Suprapubic skin (tissue), 4 donors: ENCODE data around the gene ERC2. TPM values are rescaled to one million over a fixed set of nuclear protein-coding genes. Genes with fewer than 3 reads are reported as not detected.

Source experiments
- DNase-seq, 2 donors: peaks; one replicate each; pipeline ENCODE4 v3.0.0-alpha.2; 2019; ENCODE audit warnings: low spot score in 2 of 2
- H3K27ac ChIP-seq: fragments of 200-600 bp; sonication (generic); one replicate; pipeline ENCODE4 v1.5.1; 2019
- H3K27me3 ChIP-seq: fragments of 200-600 bp; sonication (generic); one replicate; pipeline ENCODE4 v1.5.1; 2019
- H3K36me3 ChIP-seq: fragments of 200-600 bp; sonication (generic); one replicate; pipeline ENCODE4 v1.5.1; 2019
- H3K4me1 ChIP-seq: fragments of 200-600 bp; sonication (generic); one replicate; pipeline ENCODE4 v1.5.1; 2019
- H3K4me3 ChIP-seq: fragments of 200-600 bp; sonication (generic); one replicate; pipeline ENCODE4 v1.5.1; 2019; ENCODE audit warnings: mild to moderate bottlenecking
- H3K9me3 ChIP-seq: fragments of 200-600 bp; sonication (generic); one replicate; pipeline ENCODE4 v1.5.1; 2019
- EP300 ChIP-seq: sonication (generic); formaldehyde crosslinking; IDR thresholded peaks from one replicate; pipeline ENCODE4 v1.6.1; 2017; ENCODE audit warnings: antibody characterized with exemption
- POLR2A ChIP-seq, 2 donors: fragments of 450-650 bp; IDR thresholded peaks; one replicate each; pipeline ENCODE4 v1.6.1; 2017; ENCODE audit warnings: antibody characterized with exemption in 2 of 2, mild to moderate bottlenecking in 2 of 2, moderate library complexity in 2 of 2
- POLR2AphosphoS5 ChIP-seq, 3 donors: sonication (generic); formaldehyde crosslinking; IDR thresholded peaks; one replicate each; pipeline ENCODE4 v1.6.1; 2017; ENCODE audit warnings: antibody characterized with exemption in 3 of 3
- WGBS: methylation state at CpG from one replicate; pipeline ENCODE4 v1.1.5; 2018; 5-methylcytosine and 5-hydroxymethylcytosine counted together
- total RNA-seq, 4 donors: library from RNA; depleted of rRNA; stranded (reverse); fragments of >200 nt; gene quantifications; one replicate each; pipeline ENCODE4 v1.1.0, GENCODE V29; 2016
- TF ChIP-seq, protein P1 (sequence below), 2 donors: fragments of 200-600 bp in 1 of 2; fragments of 450-650 bp in 1 of 2; sonication (generic) in 1 of 2; IDR thresholded peaks; one replicate each; pipeline ENCODE4 v1.5.1; 2016 to 2019; ENCODE audit warnings: antibody characterized with exemption in 2 of 2, mild to moderate bottlenecking in 1 of 2, moderate library complexity in 1 of 2

Gene ERC2
- total RNA-seq, 4 donors from 2014 or later, result 0.21 TPM; not detected in 3

DNA sequence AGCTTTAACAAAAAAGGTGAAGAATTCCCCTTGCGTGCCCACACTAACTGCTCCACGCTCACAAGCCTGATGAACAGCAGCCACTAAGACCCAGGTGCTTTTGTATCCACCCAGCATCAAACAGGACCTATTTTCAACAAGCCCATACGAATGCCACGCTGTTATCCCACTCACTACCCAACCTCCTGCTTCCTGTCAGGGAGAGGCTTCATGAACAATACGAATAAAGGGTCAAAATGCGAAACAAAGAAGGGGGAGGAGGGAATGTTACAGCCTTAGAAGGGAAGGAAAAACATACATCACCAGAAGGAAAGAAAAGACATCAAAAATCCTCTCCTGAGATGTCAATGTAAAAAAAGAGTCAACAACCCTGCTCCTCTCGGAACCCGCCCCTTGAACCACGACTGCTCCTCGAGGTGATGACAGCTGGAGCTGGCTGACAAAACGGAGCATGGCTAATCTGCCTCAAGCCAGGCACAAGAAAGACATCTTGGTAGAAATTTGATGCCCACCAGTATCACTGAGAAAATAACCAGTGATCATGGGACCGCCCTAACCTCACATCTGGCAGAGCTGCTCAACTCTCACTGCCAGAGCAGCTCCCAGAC, 9.7 kb downstream of the ERC2 start:
- TF ChIP-seq POLR2A (IDR thresholded peaks at IDR 0.05) (no peak), POLR2AphosphoS5 (IDR thresholded peaks at IDR 0.05) (no peak), EP300 (no peak)
- TF ChIP-seq, protein P1, sequence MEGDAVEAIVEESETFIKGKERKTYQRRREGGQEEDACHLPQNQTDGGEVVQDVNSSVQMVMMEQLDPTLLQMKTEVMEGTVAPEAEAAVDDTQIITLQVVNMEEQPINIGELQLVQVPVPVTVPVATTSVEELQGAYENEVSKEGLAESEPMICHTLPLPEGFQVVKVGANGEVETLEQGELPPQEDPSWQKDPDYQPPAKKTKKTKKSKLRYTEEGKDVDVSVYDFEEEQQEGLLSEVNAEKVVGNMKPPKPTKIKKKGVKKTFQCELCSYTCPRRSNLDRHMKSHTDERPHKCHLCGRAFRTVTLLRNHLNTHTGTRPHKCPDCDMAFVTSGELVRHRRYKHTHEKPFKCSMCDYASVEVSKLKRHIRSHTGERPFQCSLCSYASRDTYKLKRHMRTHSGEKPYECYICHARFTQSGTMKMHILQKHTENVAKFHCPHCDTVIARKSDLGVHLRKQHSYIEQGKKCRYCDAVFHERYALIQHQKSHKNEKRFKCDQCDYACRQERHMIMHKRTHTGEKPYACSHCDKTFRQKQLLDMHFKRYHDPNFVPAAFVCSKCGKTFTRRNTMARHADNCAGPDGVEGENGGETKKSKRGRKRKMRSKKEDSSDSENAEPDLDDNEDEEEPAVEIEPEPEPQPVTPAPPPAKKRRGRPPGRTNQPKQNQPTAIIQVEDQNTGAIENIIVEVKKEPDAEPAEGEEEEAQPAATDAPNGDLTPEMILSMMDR (IDR thresholded peaks at IDR 0.05), result no peak
- DNase-seq, result no peak
- WGBS, result 41% methylated on average over 12 of the region's 12 CpGs
- no peaks in the 10 kb centered on the region for H3K9me3 ChIP-seq
- H3K36me3 ChIP-seq, result no peaks in the 10 kb centered on the region
- no peak overlapping the region for H3K27ac ChIP-seq
- peaks cover 13% of the 10 kb centered on the region for H3K27me3 ChIP-seq
- no peak overlapping the region for H3K4me3 ChIP-seq
- H3K4me1 ChIP-seq, result no peaks in the 10 kb centered on the region

DNA sequence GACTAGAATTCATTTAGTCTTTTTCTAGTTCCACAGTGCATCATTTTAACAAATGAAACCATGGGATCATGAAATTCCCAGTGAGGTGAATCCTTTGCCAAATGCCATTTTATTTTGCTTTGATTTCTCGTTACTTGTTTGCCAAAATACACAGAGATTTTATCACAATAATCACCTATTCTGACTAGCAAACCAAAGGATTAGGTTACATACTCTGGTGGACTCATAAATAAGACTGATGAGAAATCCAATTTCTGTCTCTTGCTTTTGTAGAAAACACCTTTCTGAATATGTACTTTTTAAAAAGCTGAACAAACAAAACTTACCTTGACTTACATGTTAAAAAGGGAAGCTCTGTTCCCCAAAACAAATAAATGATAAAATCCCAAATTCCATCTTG, 12.2 kb downstream of the ERC2 start:
- WGBS, result 24% methylated on average over 1 of the region's 1 CpG
- Histone ChIP-seq H3K27me3 (peaks cover 6% of the 10 kb centered on the region), H3K36me3 (no peaks in the 10 kb centered on the region), H3K4me1 (no peaks in the 10 kb centered on the region), H3K4me3 (no peak overlapping the region), H3K27ac (no peak overlapping the region), H3K9me3 (no peaks in the 10 kb centered on the region)
- no peak for TF ChIP-seq POLR2AphosphoS5 (IDR thresholded peaks at IDR 0.05)
- TF ChIP-seq, protein P1 (IDR thresholded peaks at IDR 0.05), result no peak
- no peak for TF ChIP-seq POLR2A (IDR thresholded peaks at IDR 0.05)
- TF ChIP-seq EP300, result no peak
- no peak for DNase-seq

DNA sequence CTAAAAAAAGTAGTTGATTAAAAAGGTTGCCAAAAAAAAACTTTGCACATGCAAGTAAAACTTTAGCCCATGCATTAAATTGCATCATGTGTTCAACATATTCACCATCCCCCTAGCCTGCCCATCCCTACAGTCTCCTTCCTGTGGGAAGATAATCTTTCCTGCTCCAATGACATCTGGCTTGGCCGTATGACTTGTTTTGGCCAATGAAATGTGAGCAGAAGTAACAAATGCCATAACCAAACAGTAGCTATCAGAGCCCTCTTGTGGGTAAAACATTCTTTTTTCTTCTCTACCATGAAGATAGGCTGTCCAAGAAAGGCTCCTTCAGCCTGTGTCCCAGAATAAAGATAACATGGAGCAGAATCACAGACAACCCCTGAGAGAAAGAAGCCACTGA, 15.3 kb downstream of the ERC2 start:
- Histone ChIP-seq H3K4me3 (no peak overlapping the region), H3K9me3 (no peaks in the 10 kb centered on the region), H3K4me1 (no peaks in the 10 kb centered on the region), H3K27ac (no peak overlapping the region), H3K36me3 (no peaks in the 10 kb centered on the region), H3K27me3 (peaks cover 13% of the 10 kb centered on the region)
- TF ChIP-seq POLR2A (IDR thresholded peaks at IDR 0.05) (no peak), POLR2AphosphoS5 (IDR thresholded peaks at IDR 0.05) (no peak), EP300 (no peak)
- TF ChIP-seq, protein P1 (IDR thresholded peaks at IDR 0.05), result no peak
- 53% methylated on average over 1 of the region's 1 CpG for whole genome bisulfite sequencing
- DNase-seq, result no peak

DNA sequence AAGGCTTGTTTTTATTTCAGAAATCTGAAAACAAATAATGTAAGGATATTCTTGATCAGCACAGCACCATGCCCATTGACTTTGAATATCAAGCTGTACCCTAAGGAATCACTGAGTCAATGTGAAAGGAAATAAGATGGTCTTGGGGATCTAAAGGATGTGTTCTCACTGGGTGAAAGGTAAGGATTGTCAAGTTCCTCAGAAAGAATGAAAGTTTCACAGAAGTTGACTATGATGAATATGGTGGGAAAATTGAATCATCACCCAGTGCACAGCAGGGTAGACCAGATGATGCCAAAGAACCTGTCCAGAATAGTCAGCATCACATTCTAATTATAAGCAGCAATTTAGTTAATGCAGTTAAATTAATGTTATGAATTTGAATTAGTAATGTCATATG, 16.2 kb downstream of the ERC2 start:
- TF ChIP-seq POLR2A (IDR thresholded peaks at IDR 0.05), result no peak
- TF ChIP-seq, protein P1 (IDR thresholded peaks at IDR 0.05), result no peak
- no peak for TF ChIP-seq POLR2AphosphoS5 (IDR thresholded peaks at IDR 0.05)
- no peak for TF ChIP-seq EP300

DNA sequence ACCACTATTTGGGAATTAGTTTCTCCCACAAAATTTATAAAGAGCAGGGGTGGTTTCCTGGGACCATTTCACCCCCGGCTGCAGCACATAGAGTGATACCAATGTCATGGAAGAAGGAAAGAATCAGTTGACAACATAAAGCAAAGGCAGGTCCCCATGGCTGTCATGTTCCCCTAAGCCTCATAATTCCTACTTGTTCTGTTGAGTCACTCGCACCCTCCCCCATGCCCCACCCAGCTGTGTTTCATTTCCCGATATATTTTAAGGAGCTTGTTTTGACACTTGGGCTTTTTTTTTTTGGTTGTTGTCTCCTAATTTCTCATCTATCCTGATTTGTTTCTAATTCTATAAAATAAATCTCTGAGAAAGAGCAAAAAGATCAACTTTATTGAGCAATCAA, 24.9 kb downstream of the ERC2 start:
- Histone ChIP-seq H3K4me3 (no peak overlapping the region), H3K36me3 (no peaks in the 10 kb centered on the region), H3K4me1 (no peaks in the 10 kb centered on the region), H3K27me3 (peaks cover 10% of the 10 kb centered on the region), H3K27ac (no peak overlapping the region), H3K9me3 (no peaks in the 10 kb centered on the region)
- 81% methylated on average over 3 of the region's 3 CpGs for WGBS
- no peak for DNase-seq
- TF ChIP-seq, protein P1 (IDR thresholded peaks at IDR 0.05), result no peak
- no peak for TF ChIP-seq POLR2AphosphoS5 (IDR thresholded peaks at IDR 0.05)
- no peak for TF ChIP-seq POLR2A (IDR thresholded peaks at IDR 0.05)
- no peak for TF ChIP-seq EP300

More for the DNA sequence above, 16.2 kb downstream of the ERC2 start:
- DNase-seq, result no peak
- H3K9me3 ChIP-seq, result no peaks in the 10 kb centered on the region
- H3K27ac ChIP-seq, result no peak overlapping the region
- H3K36me3 ChIP-seq, result no peaks in the 10 kb centered on the region
- H3K4me3 ChIP-seq, result no peak overlapping the region
- no peaks in the 10 kb centered on the region for H3K4me1 ChIP-seq
- H3K27me3 ChIP-seq, result peaks cover 12% of the 10 kb centered on the region
